Activated B cell treated with CpG ODN at 0.5 μM for 24 hours (primary cell): ENCODE measurements around the gene NFS1. TPM values are rescaled to one million over a fixed set of nuclear protein-coding genes. Genes with fewer than 3 reads are reported as not detected.

Source experiments
- ATAC-seq: fragments of 200-7000 bp; cut with Tn5 transposase; one replicate; pipeline ENCODE4 v1.10.0; 2021; ENCODE audit warnings: low read depth, mild to moderate bottlenecking, moderate library complexity
- CTCF ChIA-PET: fragments of 350-600 bp; sonication (Branson Sonifier 250); formaldehyde crosslinking; loops from one replicate; lab custom pipeline; 2021; ENCODE audit warnings: antibody characterized with exemption; lab: Charles Lee
- POLR2A ChIA-PET: fragments of 350-600 bp; sonication (Branson Sonifier 250); formaldehyde crosslinking; loops from one replicate; lab custom pipeline; 2021; ENCODE audit warnings: antibody characterized with exemption; lab: Charles Lee
- DNase-seq: peaks from one replicate; pipeline ENCODE4 v3.0.0; 2022
- H3K27ac Mint-ChIP-seq: one replicate; pipeline ENCODE4 v1.8.0; 2020; ENCODE audit warnings: mixed read lengths
- H3K27me3 Mint-ChIP-seq: one replicate; pipeline ENCODE4 v1.8.0; 2021; ENCODE audit warnings: mixed read lengths
- H3K36me3 Mint-ChIP-seq: one replicate; pipeline ENCODE4 v1.8.0; 2021; ENCODE audit warnings: low read depth, mixed read lengths
- H3K4me1 Mint-ChIP-seq: one replicate; pipeline ENCODE4 v1.8.0; 2021; ENCODE audit warnings: mixed read lengths
- H3K4me3 Mint-ChIP-seq: one replicate; pipeline ENCODE4 v1.8.0; 2020; ENCODE audit warnings: mild to moderate bottlenecking, mixed read lengths
- H3K9me3 Mint-ChIP-seq: one replicate; pipeline ENCODE4 v1.8.0; 2020; ENCODE audit warnings: mixed read lengths
- intact Hi-C: fragments of 100-400 bp; cut with micrococcal nuclease; formaldehyde crosslinking; loops from one replicate; pipeline ENCODE4 v1.15.1; 2024
- total RNA-seq: library from RNA; stranded (reverse); gene quantifications from 2 replicates; pipeline ENCODE4 v1.2.3, GENCODE V29; 2022
- TF ChIP-seq, protein P1 (sequence below): fragments of 200-600 bp; IDR thresholded peaks from one replicate; pipeline ENCODE4 v1.8.0; 2022; ENCODE audit warnings: antibody characterized with exemption, mild to moderate bottlenecking

The NFS1 gene
- total RNA-seq, 1 donor from 2014 or later, result 30.6 TPM

- no peak overlapping the region for H3K27ac Mint-ChIP-seq
- DNase-seq, result no peak
- CTCF ChIA-PET, result interaction anchor here (1.3 kb wide), 1 partner anchor 10 kb away, joined by 5 read pairs; the partner anchor contains the start of gene RBM39
- H3K9me3 Mint-ChIP-seq, result no peaks in the 10 kb centered on the region
- no peaks in the 10 kb centered on the region for H3K27me3 Mint-ChIP-seq
- TF ChIP-seq, protein P1, sequence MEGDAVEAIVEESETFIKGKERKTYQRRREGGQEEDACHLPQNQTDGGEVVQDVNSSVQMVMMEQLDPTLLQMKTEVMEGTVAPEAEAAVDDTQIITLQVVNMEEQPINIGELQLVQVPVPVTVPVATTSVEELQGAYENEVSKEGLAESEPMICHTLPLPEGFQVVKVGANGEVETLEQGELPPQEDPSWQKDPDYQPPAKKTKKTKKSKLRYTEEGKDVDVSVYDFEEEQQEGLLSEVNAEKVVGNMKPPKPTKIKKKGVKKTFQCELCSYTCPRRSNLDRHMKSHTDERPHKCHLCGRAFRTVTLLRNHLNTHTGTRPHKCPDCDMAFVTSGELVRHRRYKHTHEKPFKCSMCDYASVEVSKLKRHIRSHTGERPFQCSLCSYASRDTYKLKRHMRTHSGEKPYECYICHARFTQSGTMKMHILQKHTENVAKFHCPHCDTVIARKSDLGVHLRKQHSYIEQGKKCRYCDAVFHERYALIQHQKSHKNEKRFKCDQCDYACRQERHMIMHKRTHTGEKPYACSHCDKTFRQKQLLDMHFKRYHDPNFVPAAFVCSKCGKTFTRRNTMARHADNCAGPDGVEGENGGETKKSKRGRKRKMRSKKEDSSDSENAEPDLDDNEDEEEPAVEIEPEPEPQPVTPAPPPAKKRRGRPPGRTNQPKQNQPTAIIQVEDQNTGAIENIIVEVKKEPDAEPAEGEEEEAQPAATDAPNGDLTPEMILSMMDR, result no peak
- H3K36me3 Mint-ChIP-seq, result peaks cover 86% of the 10 kb centered on the region
- intact Hi-C loops, result loop anchor here (1.0 kb wide), 1 partner anchor 7 kb away; no protein-coding TSS in a partner anchor
- POLR2A ChIA-PET, result interaction anchor here (0.5 to 5.4 kb wide), 3 partner anchors 10 to 229 kb away, joined by 3 to 44 read pairs (median 7); partner anchors contain the start of gene RBM39
- ATAC-seq, result no peak
- peaks cover 35% of the 10 kb centered on the region for H3K4me1 Mint-ChIP-seq
- no peak overlapping the region for H3K4me3 Mint-ChIP-seq
Observed at GRCh38 chr20:35731862-35732643, 32.9 kb upstream of the NFS1 start.

DNA sequence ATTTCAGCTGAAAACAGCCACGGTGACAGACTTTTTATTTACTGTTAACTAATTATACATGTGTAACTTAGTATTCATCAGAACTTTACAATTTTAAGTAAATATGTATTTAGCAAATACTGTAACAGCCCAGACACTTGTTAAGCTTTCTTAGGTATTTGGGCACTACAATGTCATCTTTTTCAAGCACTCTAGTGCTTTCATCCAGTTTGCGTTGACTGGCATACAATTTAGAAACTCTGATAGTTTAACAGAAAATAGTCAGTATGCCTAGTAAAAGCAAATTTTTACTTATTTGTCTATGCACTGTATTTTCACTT is 32.3 kb upstream of the NFS1 start:
- H3K36me3 Mint-ChIP-seq, result peaks cover 88% of the 10 kb centered on the region
- CTCF ChIA-PET, result interaction anchor here (1.0 to 1.3 kb wide), 2 partner anchors 11 to 30 kb away, joined by 3 to 5 read pairs; partner anchors contain the start of gene RBM39
- intact Hi-C loops, result loop anchor here (1.0 kb wide), 1 partner anchor 8 kb away; no protein-coding TSS in a partner anchor

GRCh38 chr20:35730583-35731468 is 31.7 kb upstream of the NFS1 start:
- Mint-ChIP-seq H3K27ac (no peak overlapping the region), H3K36me3 (peaks cover 87% of the 10 kb centered on the region), H3K4me1 (peaks cover 31% of the 10 kb centered on the region), H3K9me3 (no peaks in the 10 kb centered on the region), H3K27me3 (no peaks in the 10 kb centered on the region), H3K4me3 (no peak overlapping the region)
- ChIA-PET POLR2A (interaction anchor here (0.8 to 5.4 kb wide), 3 partner anchors 11 to 31 kb away, joined by 3 to 44 read pairs (median 4); partner anchors contain the start of genes NFS1, RBM39 and ROMO1), CTCF (interaction anchor here (1.0 to 1.3 kb wide), 2 partner anchors 11 to 29 kb away, joined by 3 to 5 read pairs; partner anchors contain the start of gene RBM39)
- intact Hi-C loops, result loop anchor here (1.0 kb wide), 1 partner anchor 8 kb away; no protein-coding TSS in a partner anchor
- ATAC-seq (no peak), DNase-seq (no peak)
- TF ChIP-seq, protein P1, result no peak

More for the DNA sequence above, 32.3 kb upstream of the NFS1 start:
- DNase-seq (no peak), ATAC-seq (no peak)
- TF ChIP-seq, protein P1, result no peak
- H3K9me3 Mint-ChIP-seq, result no peaks in the 10 kb centered on the region
- POLR2A ChIA-PET, result interaction anchor here (1.2 to 5.4 kb wide), 2 partner anchors 11 to 20 kb away, joined by 3 to 44 read pairs; partner anchors contain the start of gene RBM39
- H3K4me3 Mint-ChIP-seq, result no peak overlapping the region
- H3K4me1 Mint-ChIP-seq, result peaks cover 35% of the 10 kb centered on the region
- H3K27me3 Mint-ChIP-seq, result no peaks in the 10 kb centered on the region
- no peak overlapping the region for H3K27ac Mint-ChIP-seq

GRCh38 chr20:35729836-35730582 is 30.9 kb upstream of the NFS1 start:
- no peak for DNase-seq
- H3K36me3 Mint-ChIP-seq, result peaks cover 89% of the 10 kb centered on the region
- H3K27me3 Mint-ChIP-seq, result no peaks in the 10 kb centered on the region
- H3K4me3 Mint-ChIP-seq, result no peak overlapping the region
- no peak overlapping the region for H3K27ac Mint-ChIP-seq
- no peaks in the 10 kb centered on the region for H3K9me3 Mint-ChIP-seq
- POLR2A ChIA-PET, result interaction anchor here (0.6 to 5.4 kb wide), 7 partner anchors 10 to 195 kb away, joined by 3 to 44 read pairs (median 3); partner anchors contain the start of genes NFS1, PHF20, RBM39 and ROMO1
- intact Hi-C loops, result loop anchor here (2.0 kb wide), 1 partner anchor 15 kb away; no protein-coding TSS in a partner anchor
- TF ChIP-seq, protein P1, result no peak
- CTCF ChIA-PET, result interaction anchor here (1.0 kb wide), 1 partner anchor 28 kb away, joined by 3 read pairs; no protein-coding TSS in a partner anchor
- H3K4me1 Mint-ChIP-seq, result peaks cover 25% of the 10 kb centered on the region
- no peak for ATAC-seq
